RWPE1 (cell line): ENCODE results near the gene RAB36.

ENCODE experiments used
- CTCF ChIA-PET: fragments of 350-600 bp; sonication (Branson Sonifier 250); formaldehyde crosslinking; extraction: SDS; loops from one replicate; lab custom pipeline; 2021; lab: Yijun Ruan, JAX
- POLR2A ChIA-PET: fragments of 400-600 bp; formaldehyde crosslinking; extraction: SDS; loops from one replicate; lab custom pipeline; 2020; ENCODE audit warnings: antibody characterized with exemption; ENCODE audit not compliant: low non-redundant PET; lab: Yijun Ruan, JAX
- DNase-seq: peaks from one replicate; pipeline ENCODE4 v3.0.0; 2012; ENCODE audit warnings: low spot score
- H3K27ac ChIP-seq: fragments of 450-650 bp; 2 replicates; pipeline ENCODE4 v1.5.1; 2017
- CTCF ChIP-seq: fragments of 450-650 bp; conservative IDR thresholded peaks from 2 replicates; pipeline ENCODE4 v1.5.1; 2017; ENCODE audit warnings: low read depth, mild to moderate bottlenecking

Gene RAB36

DNA sequence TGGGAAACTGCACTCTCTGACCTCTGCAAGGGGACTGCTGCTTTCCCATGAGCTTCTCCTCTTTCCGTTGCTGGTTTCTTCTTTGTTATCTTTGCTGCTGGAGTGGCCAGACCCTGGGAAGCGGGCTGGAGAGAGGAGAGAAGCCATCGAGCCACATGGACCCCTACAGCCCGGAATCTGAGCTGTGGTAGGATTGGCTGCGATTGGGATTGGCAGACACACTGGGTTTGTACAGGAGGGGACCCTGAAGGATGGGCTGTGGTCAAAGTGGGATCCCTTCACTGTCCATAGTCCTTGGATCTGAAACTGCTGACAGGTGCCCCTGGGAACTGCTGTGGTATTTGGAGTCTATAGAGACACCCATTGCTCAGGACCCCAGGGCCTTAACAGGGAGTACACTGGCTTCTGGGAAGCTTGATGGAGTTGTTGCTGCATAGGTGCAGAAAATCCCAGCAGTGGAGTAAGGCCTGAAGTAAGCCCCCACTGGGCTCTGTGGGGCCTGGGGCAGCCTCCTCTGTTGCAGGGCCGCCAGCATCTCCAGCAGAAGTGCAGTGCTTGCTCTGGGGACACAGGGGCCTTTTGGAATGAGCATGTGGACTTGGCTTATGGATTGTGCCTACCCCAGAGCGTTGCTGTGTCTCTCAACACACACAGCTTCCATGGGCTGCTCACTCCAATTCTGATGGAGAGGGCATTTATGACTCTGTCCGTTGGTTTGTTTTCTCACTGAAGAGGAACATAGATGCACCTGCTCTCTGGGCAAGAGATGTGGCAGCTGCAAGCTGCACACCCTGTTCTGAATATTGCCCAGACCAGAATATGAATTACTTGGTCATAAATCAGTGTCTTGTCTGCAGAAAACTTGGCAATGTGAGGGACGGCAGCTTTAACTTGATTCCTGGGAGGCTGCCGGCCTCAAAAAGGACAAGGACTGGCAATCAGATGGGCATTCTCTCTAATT lies 67.1 kb downstream of the RAB36 start:
- DNase-seq = no peak
- no peak for TF ChIP-seq CTCF
- POLR2A ChIA-PET = no interaction called here
- CTCF ChIA-PET = no interaction called here
- peak overlapping the region; percentile 52 for H3K27ac ChIP-seq

- POLR2A ChIA-PET = no interaction called here
- DNase-seq = no peak
- H3K27ac ChIP-seq = peak overlapping the region; percentile 52
- CTCF ChIA-PET = no interaction called here
- TF ChIP-seq CTCF = no peak
Measured at GRCh38 chr22:23213022-23213555, 67.8 kb downstream of the RAB36 start.

DNA sequence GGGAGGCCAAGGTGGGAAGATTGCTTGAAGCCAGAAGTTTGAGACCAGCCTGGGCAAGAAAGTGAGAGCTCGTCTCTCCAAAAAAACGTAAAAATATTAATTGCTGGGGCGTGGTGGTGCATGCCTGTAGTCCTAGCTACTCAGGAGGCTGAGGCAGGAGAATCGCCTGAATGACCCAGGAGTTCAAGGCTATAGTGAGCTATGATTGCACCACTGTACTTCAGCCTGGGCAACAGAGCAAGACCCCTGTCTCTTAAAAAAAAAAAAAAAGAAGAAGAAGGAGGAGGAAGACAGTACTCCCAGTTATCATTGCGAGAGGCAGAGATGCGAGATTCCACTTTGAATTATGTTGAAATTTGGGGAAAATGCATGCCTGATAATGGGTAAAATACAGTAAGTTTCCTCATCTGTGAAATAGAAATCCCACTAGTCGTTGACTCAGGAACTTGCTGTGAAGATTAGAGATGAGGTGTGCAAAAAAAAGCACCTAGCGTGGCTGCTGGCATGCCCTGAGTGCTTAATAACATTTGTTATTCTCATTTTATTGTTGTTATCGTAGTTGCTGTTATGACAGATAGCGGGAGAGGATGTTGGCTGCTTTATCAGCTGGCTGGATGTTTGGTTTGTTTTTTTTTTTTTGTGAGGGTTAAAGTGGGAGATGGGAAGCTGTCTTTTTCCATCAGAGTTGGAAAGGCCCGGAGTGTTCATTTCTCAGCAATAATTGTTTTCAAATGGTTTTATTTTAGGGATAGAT lies 68.5 kb downstream of the RAB36 start:
- no peak for TF ChIP-seq CTCF
- ChIA-PET CTCF (no interaction called here), POLR2A (no interaction called here)
- H3K27ac ChIP-seq = peak overlapping the region; percentile 58
- no peak for DNase-seq
